PFSK-1 (cell line): Measurements from ENCODE around the gene RAMP2.

Experiments
- POLR2AphosphoS5 ChIP-seq: IDR thresholded peaks from 2 replicates; pipeline ENCODE4 v1.6.1; 2012; ENCODE audit warnings: low read depth, mild to moderate bottlenecking, control low read depth, low read length, moderate library complexity
- TAF1 ChIP-seq: IDR thresholded peaks from 2 replicates; pipeline ENCODE4 v1.6.1; 2012; ENCODE audit warnings: low read length, control low read depth, borderline replicate concordance; ENCODE audit not compliant: insufficient read depth

GRCh38 chr17:42781639-42782165 lies 20.7 kb downstream of the RAMP2 start:
- TF ChIP-seq POLR2AphosphoS5 (no peak), TAF1 (no peak)
